Measurements from ENCODE around the gene SLFN11. TPM values are rescaled to one million over a fixed set of nuclear protein-coding genes. Genes with fewer than 3 reads are reported as not detected.

SLFN11 gene
- total RNA-seq, 1 donor from 2014 or later, result 0.25 TPM

- no peaks in the 10 kb centered on the region for H3K4me1 Mint-ChIP-seq (ENCODE audit: low read depth, unreplicated experiment)
- no peaks in the 10 kb centered on the region for H3K79me2 ChIP-seq (ENCODE audit: insufficient read depth, low read length)
- H3K9me3 Mint-ChIP-seq (ENCODE audit: unreplicated experiment), result peaks cover 5% of the 10 kb centered on the region
- H4K20me1 ChIP-seq (ENCODE audit: insufficient read depth, low read length), result no peaks in the 10 kb centered on the region
- H3K27me3 ChIP-seq (ENCODE audit: insufficient read depth, low read length), result no peaks in the 10 kb centered on the region
- H3K4me1 ChIP-seq (ENCODE audit: insufficient read depth, low read length), result no peaks in the 10 kb centered on the region
- H3K27me3 Mint-ChIP-seq (ENCODE audit: low read depth, unreplicated experiment), result peaks cover 5% of the 10 kb centered on the region
- H3K4me3 ChIP-seq (ENCODE audit: insufficient read depth, low read depth, low read length), result no peak overlapping the region
- no peak overlapping the region for H2AFZ ChIP-seq (ENCODE audit: low read depth, low read length)
- H3K9ac ChIP-seq (ENCODE audit: low read length), result no peak overlapping the region
- no peak overlapping the region for H3K4me3 Mint-ChIP-seq (ENCODE audit: unreplicated experiment)
- H3K27ac Mint-ChIP-seq (ENCODE audit: unreplicated experiment), result no peak overlapping the region
- TF ChIP-seq, protein P1, sequence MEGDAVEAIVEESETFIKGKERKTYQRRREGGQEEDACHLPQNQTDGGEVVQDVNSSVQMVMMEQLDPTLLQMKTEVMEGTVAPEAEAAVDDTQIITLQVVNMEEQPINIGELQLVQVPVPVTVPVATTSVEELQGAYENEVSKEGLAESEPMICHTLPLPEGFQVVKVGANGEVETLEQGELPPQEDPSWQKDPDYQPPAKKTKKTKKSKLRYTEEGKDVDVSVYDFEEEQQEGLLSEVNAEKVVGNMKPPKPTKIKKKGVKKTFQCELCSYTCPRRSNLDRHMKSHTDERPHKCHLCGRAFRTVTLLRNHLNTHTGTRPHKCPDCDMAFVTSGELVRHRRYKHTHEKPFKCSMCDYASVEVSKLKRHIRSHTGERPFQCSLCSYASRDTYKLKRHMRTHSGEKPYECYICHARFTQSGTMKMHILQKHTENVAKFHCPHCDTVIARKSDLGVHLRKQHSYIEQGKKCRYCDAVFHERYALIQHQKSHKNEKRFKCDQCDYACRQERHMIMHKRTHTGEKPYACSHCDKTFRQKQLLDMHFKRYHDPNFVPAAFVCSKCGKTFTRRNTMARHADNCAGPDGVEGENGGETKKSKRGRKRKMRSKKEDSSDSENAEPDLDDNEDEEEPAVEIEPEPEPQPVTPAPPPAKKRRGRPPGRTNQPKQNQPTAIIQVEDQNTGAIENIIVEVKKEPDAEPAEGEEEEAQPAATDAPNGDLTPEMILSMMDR (IDR thresholded peaks at IDR 0.05; ENCODE audit: insufficient read depth, low read depth, low read length), result no peak
- TF ChIP-seq EZH2 (IDR thresholded peaks at IDR 0.05; ENCODE audit: insufficient read depth, low read length), result no peak
- H3K27ac ChIP-seq (ENCODE audit: low read depth, low read length), result no peak overlapping the region
- FAIRE-seq, result no peak
- peaks cover 2% of the 10 kb centered on the region for H3K9me3 ChIP-seq (ENCODE audit: insufficient read depth, low read depth, low read length)
- no peak for DNase-seq (ENCODE audit: low read depth)
- no peaks in the 10 kb centered on the region for H3K36me3 Mint-ChIP-seq (ENCODE audit: low read depth, unreplicated experiment)
- no peaks in the 10 kb centered on the region for H3K36me3 ChIP-seq (ENCODE audit: insufficient read depth, low read length)
- no peak overlapping the region for H3K4me2 ChIP-seq (ENCODE audit: low read length)
Observed at GRCh38 chr17:35387496-35387895, 14.1 kb upstream of the SLFN11 start.

GRCh38 chr17:35377706-35378105 lies 4.3 kb upstream of the SLFN11 start:
- Histone ChIP-seq H2AFZ (ENCODE audit: low read depth, low read length) (no peak overlapping the region), H3K27me3 (ENCODE audit: insufficient read depth, low read length) (peaks cover 13% of the 10 kb centered on the region), H3K9ac (ENCODE audit: low read length) (no peak overlapping the region), H3K4me2 (ENCODE audit: low read length) (no peak overlapping the region), H3K9me3 (ENCODE audit: insufficient read depth, low read depth, low read length) (no peaks in the 10 kb centered on the region), H3K4me3 (ENCODE audit: insufficient read depth, low read depth, low read length) (no peak overlapping the region), H3K27ac (ENCODE audit: low read depth, low read length) (no peak overlapping the region), H4K20me1 (ENCODE audit: insufficient read depth, low read length) (no peaks in the 10 kb centered on the region), H3K4me1 (ENCODE audit: insufficient read depth, low read length) (peaks cover 3% of the 10 kb centered on the region), H3K79me2 (ENCODE audit: insufficient read depth, low read length) (no peaks in the 10 kb centered on the region), H3K36me3 (ENCODE audit: insufficient read depth, low read length) (no peaks in the 10 kb centered on the region)
- TF ChIP-seq, protein P1 (IDR thresholded peaks at IDR 0.05; ENCODE audit: insufficient read depth, low read depth, low read length), result no peak
- TF ChIP-seq EZH2 (IDR thresholded peaks at IDR 0.05; ENCODE audit: insufficient read depth, low read length), result no peak
- DNase-seq (ENCODE audit: low read depth) (no peak), FAIRE-seq (no peak)
- Mint-ChIP-seq H3K4me3 (ENCODE audit: unreplicated experiment) (no peak overlapping the region), H3K4me1 (ENCODE audit: low read depth, unreplicated experiment) (peaks cover 8% of the 10 kb centered on the region), H3K27ac (ENCODE audit: unreplicated experiment) (no peak overlapping the region), H3K36me3 (ENCODE audit: low read depth, unreplicated experiment) (no peaks in the 10 kb centered on the region), H3K27me3 (ENCODE audit: low read depth, unreplicated experiment) (peaks cover 26% of the 10 kb centered on the region), H3K9me3 (ENCODE audit: unreplicated experiment) (peaks cover 6% of the 10 kb centered on the region)

DNA sequence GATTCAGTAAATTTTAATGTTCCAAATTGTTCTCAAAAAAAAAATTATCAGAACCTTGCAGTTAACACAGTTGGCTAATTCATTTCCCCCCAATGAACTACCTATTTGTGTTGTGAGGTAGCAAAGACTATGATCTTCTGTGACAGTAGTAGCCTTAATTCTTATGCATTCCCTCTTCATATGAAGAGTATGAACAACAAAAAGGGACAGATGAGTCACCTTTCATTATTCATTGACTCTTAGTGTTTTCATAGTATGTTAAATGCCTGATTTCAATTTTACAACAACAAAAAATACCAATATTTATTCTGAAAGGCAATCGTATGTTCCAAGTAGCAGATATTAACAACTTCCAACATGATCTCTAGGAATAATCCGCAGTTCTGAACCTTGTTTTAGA lies 3.6 kb upstream of the SLFN11 start:
- Histone ChIP-seq H3K27me3 (ENCODE audit: insufficient read depth, low read length) (peaks cover 18% of the 10 kb centered on the region), H3K4me2 (ENCODE audit: low read length) (no peak overlapping the region), H3K9me3 (ENCODE audit: insufficient read depth, low read depth, low read length) (no peaks in the 10 kb centered on the region), H3K9ac (ENCODE audit: low read length) (no peak overlapping the region), H3K79me2 (ENCODE audit: insufficient read depth, low read length) (no peaks in the 10 kb centered on the region), H4K20me1 (ENCODE audit: insufficient read depth, low read length) (no peaks in the 10 kb centered on the region), H3K4me3 (ENCODE audit: insufficient read depth, low read depth, low read length) (no peak overlapping the region), H2AFZ (ENCODE audit: low read depth, low read length) (no peak overlapping the region), H3K36me3 (ENCODE audit: insufficient read depth, low read length) (no peaks in the 10 kb centered on the region), H3K4me1 (ENCODE audit: insufficient read depth, low read length) (peaks cover 3% of the 10 kb centered on the region), H3K27ac (ENCODE audit: low read depth, low read length) (no peak overlapping the region)
- no peaks in the 10 kb centered on the region for H3K36me3 Mint-ChIP-seq (ENCODE audit: low read depth, unreplicated experiment)
- FAIRE-seq (peak; percentile 81), DNase-seq (ENCODE audit: low read depth) (no peak)
- H3K27me3 Mint-ChIP-seq (ENCODE audit: low read depth, unreplicated experiment), result peaks cover 30% of the 10 kb centered on the region
- peaks cover 4% of the 10 kb centered on the region for H3K9me3 Mint-ChIP-seq (ENCODE audit: unreplicated experiment)
- no peak overlapping the region for H3K4me3 Mint-ChIP-seq (ENCODE audit: unreplicated experiment)
- no peak for TF ChIP-seq EZH2 (IDR thresholded peaks at IDR 0.05; ENCODE audit: insufficient read depth, low read length)
- TF ChIP-seq, protein P1 (IDR thresholded peaks at IDR 0.05; ENCODE audit: insufficient read depth, low read depth, low read length), result no peak
- peaks cover 8% of the 10 kb centered on the region for H3K4me1 Mint-ChIP-seq (ENCODE audit: low read depth, unreplicated experiment)
- no peak overlapping the region for H3K27ac Mint-ChIP-seq (ENCODE audit: unreplicated experiment)

All from astrocyte (in vitro differentiated cells and primary cell).